Prostate gland (tissue), 2 donors: Measurements from ENCODE around the gene PHKA1.
"Not testable (repeated sequence)": the region's sequence is repeated elsewhere in the genome, so short reads cannot be mapped to it uniquely, and the experiment has no call there.

Source experiments
- POLR2AphosphoS5 ChIP-seq: sonication (generic); formaldehyde crosslinking; IDR thresholded peaks from one replicate; pipeline ENCODE4 v1.6.1; 2017; ENCODE audit warnings: antibody characterized with exemption
- TF ChIP-seq, protein P1 (sequence below), 4 experiments: fragments of 200-600 bp in 2 of 4; fragments of 450-650 bp in 2 of 4; sonication (generic) in 2 of 4; IDR thresholded peaks; 1 replicate in 3 of 4; 2 replicates in 1 of 4; pipeline ENCODE4 v1.5.1; 2016 to 2019; ENCODE audit warnings: antibody characterized with exemption in 4 of 4, mild to moderate bottlenecking in 2 of 4, moderate library complexity in 2 of 4

DNA sequence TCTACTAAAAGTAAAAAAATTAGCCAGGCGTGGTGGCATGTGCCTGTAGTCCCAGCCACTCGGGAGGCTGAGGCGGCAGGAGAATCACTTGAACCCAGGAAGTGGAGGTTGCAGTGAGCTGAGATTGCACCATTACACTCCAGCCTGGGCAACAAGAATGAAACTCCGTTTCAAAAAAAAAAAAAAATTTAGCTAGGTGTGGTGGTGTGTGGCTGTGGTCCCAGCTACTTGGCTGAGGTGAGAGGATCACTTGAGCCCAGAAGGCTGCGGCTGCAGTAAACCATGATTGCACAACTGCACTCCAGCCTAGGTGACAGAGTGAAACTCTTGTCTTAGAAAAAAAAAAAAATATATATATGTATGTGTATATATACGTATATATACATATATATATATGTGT lies 161.7 kb downstream of the PHKA1 start:
- TF ChIP-seq, protein P1, sequence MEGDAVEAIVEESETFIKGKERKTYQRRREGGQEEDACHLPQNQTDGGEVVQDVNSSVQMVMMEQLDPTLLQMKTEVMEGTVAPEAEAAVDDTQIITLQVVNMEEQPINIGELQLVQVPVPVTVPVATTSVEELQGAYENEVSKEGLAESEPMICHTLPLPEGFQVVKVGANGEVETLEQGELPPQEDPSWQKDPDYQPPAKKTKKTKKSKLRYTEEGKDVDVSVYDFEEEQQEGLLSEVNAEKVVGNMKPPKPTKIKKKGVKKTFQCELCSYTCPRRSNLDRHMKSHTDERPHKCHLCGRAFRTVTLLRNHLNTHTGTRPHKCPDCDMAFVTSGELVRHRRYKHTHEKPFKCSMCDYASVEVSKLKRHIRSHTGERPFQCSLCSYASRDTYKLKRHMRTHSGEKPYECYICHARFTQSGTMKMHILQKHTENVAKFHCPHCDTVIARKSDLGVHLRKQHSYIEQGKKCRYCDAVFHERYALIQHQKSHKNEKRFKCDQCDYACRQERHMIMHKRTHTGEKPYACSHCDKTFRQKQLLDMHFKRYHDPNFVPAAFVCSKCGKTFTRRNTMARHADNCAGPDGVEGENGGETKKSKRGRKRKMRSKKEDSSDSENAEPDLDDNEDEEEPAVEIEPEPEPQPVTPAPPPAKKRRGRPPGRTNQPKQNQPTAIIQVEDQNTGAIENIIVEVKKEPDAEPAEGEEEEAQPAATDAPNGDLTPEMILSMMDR (IDR thresholded peaks at IDR 0.05) = not testable (repeated sequence)
- not testable (repeated sequence) for TF ChIP-seq POLR2AphosphoS5
